Activated CD4-positive, alpha-beta T cell treated with anti-CD3 and anti-CD28 coated beads for 48 hours (primary cell): Measurements from ENCODE around the gene LSAMP.
"Not testable (repeated sequence)": the region's sequence is repeated elsewhere in the genome, so short reads cannot be mapped to it uniquely, and the experiment has no call there.

ENCODE experiments used
- DNase-seq: peaks from one replicate; pipeline ENCODE4 v3.0.0-alpha.2; 2020

LSAMP gene

GRCh38 chr3:116087426-116087825 lies 357.9 kb downstream of the LSAMP start:
- DNase-seq: no peak

- no peak for DNase-seq
Observed at GRCh38 chr3:116084999-116085791, 360.1 kb downstream of the LSAMP start.

DNA sequence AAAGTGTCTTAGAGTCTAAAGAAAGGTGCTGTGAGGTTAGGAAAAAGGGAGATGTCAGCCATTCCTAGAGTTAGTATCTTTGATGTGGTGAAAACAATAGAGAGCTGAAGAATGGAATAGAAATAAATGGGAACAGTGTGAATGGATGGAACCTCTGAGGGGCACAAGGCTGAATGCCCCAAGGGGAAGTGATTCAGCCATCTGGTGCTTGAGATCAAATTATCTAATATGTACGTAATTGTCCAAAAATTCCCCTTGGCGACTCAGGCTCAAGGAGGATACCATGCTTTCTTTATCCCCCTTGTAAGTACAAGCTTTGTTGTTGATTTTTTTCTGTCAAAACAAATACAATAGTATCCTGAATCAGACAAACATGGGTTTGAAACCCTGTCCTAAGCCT lies 361.6 kb downstream of the LSAMP start:
- DNase-seq: no peak

GRCh38 chr3:116078561-116078960 lies 366.7 kb downstream of the LSAMP start:
- DNase-seq: no peak

DNA sequence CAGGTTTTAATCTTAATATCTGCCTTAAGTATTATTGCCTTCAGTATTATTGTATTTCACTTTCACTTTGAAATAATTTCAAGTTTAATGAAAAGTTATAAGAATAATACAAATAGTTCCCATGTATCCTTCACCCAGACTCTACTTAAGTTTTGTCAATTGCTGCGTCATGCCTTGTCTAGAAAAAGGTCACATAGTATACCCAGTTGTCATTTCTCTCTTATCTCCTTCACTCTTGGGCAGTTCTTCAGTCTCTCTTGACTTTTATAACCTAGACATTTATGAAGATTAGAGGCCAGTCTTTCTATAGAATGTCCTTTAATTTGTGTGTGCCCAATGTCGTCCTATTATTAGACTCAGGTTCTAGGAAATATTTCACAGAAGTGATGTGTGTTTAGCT lies 367.7 kb downstream of the LSAMP start:
- DNase-seq: no peak

GRCh38 chr3:116077059-116077458 lies 368.2 kb downstream of the LSAMP start:
- no peak for DNase-seq

DNA sequence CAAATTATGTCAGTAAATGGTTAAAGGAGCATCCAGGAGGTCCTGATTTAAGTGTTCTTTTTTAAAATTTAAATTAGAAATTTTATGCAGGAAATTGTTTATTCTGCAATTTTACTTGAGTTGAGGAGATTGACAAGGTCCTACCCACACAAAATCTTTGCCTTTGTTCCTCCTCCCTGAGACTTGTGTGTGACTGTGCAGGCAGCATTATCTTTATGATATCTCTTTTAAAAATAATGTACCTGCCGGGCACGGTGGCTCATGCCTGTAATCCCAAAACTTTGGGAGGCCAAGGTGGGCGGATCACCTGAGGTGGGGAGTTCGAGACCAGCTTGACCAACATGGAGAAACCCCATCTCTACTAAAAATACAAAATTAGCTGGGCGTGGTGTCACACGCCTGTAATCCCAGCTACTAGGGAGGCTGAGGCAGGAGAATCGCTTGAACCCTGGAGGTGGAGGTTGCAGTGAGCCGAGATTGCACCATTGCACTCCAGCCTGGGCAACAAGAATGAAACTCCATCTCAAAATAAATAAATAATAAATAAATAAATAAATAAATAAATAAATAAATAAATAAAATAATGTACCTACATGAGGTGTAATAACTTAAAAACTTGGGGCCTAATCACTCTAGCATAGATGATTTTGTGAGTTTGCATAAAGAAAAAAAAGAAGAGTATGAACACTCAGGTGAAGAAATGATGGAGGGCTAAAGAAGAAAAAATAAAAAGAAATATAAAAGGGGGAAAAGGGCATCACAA lies 374.6 kb downstream of the LSAMP start:
- DNase-seq: not testable (repeated sequence)

DNA sequence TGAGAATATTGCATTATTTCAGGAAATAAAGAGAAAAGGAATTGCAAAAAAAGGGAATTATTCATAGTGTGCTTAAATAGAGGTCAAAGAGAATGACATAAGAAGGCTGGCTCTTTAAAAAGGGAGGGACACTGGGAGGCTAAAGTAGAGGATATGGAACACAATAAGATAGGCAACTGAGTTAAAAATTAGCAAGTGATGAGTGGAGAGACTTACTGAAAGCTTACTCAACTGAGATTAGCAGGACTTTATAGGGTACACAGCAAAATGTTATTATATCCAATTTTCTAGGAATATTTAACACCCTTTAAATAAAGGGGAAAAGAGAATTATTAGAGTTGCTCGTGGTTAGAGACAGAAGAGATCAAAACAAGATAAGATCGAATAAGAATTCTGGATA lies 375.2 kb downstream of the LSAMP start:
- DNase-seq: no peak

DNA sequence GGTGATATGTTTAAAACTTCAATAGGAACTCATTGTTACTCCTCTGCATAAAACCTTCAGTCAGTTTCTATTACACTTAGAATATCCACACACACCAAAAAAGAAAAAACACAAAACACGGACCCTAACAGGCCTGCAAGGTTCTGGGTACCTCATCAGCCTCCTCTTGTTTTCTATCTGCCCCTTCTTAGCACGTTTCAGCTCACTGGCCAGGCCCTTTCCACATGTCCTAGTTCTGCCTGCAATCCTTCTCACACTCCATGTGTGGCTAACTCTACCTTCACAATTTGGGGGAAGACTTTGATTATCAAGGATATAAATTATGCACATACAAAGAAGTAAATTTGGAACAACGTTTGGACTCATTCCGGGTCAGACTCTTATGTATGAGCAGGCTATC lies 376.3 kb downstream of the LSAMP start:
- no peak for DNase-seq

GRCh38 chr3:116067326-116067725 lies 378.0 kb downstream of the LSAMP start:
- no peak for DNase-seq

- no peak for DNase-seq
Observed at GRCh38 chr3:116065501-116065900, 379.8 kb downstream of the LSAMP start.

DNA sequence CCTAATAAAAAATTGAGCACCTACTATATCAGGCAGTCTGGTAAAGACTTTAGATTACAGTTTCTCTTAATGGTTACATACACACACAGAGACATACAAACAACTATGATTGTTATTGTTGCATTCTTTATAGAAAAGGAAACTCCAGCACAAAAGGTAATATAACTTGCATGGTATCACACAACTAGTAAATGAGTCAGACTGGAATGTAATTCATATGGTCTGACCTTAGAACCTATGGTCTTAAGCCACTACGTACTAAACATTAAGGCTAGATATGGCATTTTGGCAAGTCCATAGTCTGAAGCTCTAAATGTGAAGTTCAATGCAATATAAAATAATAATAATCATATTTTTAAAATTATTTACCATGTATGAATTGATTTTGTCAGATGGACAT lies 380.6 kb downstream of the LSAMP start:
- no peak for DNase-seq

DNA sequence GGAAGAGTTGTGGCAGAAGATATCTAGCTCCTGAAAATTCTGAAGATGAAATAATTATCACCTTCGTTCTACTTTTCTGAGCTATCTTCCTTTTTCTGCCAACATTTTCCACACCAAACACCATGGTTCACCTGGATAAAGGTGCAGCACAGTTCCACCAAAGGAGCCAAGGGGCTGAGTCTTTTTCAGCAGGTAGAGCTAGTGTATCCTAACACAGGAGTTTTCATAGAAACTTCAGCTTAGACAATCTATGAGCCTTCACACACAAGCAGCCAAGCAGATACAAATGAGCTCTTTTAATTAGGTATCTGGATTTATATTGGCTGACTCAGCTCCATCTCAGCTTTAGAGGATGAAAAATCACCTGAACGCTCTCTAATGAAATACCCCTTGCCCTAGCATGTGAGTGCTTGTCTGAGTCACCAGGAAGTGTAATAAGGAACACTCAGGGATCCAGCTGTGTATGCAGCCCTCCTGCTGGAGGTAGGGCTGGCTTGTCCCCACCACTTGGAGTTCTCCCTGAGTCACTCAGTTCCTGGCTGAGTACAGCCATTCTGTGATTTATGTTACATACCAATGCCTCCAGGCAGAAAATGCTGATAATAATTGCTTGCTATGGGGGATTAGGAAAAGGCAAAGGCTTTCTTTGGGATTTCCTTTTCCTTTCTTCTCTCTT lies 385.7 kb downstream of the LSAMP start:
- DNase-seq: no peak

DNA sequence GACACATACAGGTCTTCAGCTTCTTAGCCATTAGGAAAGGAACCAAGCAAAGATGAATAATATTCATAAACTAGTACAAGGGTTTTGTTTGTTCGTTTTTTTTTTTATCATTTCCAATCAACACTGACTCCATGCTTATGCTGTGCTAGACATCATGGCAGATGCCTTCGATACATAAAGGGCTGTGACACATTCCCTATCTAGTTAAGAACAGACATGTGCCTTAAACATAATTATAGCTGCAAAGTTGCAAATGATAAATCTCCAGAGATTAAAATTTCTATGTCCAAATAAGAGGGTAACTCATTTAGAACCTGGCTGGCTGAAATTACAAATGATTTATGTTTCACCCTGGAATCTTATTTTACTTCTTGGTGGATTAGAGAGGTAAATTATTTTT lies 386.4 kb downstream of the LSAMP start:
- DNase-seq: no peak

GRCh38 chr3:116057400-116058006 lies 387.8 kb downstream of the LSAMP start:
- DNase-seq: no peak

- no peak for DNase-seq
Observed at GRCh38 chr3:116056280-116056679, 389.0 kb downstream of the LSAMP start.

GRCh38 chr3:116053017-116053416 lies 392.3 kb downstream of the LSAMP start:
- no peak for DNase-seq

DNA sequence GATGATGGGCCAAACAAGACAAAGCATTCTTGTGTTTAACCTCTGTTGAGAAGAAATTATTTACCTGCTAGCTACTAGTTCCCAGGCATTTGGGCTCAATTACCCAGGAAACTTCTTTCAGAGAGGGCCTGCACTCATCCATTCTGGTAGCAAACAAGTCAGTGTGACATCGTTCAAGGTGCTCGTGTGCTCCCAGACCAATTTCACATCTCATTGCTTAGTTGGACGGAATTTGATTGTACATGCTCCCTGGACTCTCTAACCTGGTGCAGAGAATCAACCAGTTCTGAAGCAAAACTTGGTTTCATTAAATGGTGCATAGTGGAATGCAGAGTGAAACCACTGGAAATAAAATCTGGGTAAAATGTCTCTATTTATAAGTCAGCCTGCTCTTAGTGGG lies 392.7 kb downstream of the LSAMP start:
- no peak for DNase-seq

- no peak for DNase-seq
Observed at GRCh38 chr3:116051586-116051985, 393.7 kb downstream of the LSAMP start.

DNA sequence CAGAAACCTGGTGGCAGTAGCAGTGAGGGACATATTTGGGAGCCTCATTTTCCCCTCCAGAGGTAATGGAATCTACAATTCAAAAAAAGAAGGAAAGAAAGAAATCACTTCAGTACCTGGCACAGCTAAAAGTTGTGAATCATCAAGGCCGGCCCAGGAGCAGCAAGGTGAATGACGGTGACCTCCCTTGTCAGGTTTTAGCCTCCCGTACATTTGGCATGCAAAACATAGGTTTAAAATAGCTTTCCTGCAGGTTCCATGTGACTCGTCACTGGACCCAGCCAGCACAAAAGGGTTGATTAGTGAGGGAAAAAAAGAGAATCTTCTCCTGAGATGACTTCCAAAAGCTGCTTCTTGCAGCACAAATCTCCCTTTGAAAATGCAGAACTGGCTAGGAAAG lies 394.2 kb downstream of the LSAMP start:
- no peak for DNase-seq

DNA sequence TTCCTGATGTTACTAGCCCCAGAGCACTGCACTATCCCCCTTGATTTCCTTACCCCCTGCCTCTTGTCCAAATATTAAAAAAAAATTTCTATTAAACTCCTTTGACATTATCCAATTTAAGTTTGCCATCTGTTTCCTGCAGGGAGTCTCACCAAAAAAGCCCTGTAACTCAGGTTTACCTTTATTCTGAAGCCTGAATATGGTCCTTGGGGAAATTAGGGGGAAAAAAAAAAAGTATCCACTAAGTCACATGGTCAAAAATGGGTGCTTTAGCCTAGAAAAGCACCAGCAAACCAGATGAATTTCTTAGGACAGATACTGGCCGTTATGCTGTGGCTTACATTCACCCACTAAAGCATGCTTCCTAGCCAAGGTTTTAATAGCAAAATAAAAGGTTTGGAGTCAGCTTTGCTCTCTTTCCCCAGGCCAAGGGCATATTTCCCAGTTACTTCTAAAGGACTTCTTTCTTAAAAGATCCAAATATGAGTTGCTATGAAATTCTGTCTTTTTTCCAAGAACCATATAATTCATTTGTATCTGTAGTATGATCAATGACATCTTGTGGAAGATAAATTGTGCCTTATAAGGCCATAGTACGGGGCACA lies 394.9 kb downstream of the LSAMP start:
- no peak for DNase-seq

GRCh38 chr3:116048991-116049390 lies 396.3 kb downstream of the LSAMP start:
- DNase-seq: no peak

- no peak for DNase-seq
Observed at GRCh38 chr3:116046350-116046749, 398.9 kb downstream of the LSAMP start.
